SK-N-SH (cell line): ENCODE data around the gene COG3. TPM values are rescaled to one million over a fixed set of nuclear protein-coding genes. Genes with fewer than 3 reads are reported as not detected.

Experiments
- CTCF ChIA-PET: fragments of 300-600, 350-600 bp; formaldehyde crosslinking; extraction: SDS; loops from one replicate; lab custom pipeline; 2021; lab: Yijun Ruan, JAX
- POLR2A ChIA-PET: fragments of 350-600 bp; sonication (Branson Sonifier 250); formaldehyde crosslinking; extraction: SDS; loops from one replicate; lab custom pipeline; 2020; ENCODE audit warnings: antibody characterized with exemption, inconsistent platforms; lab: Yijun Ruan, JAX
- DNase-seq: peaks from one replicate; pipeline ENCODE4 v3.0.0; 2012
- H2AFZ ChIP-seq: fragments of 200-600 bp; sonication (generic); 2 replicates; pipeline ENCODE4 v1.8.1; 2016; ENCODE audit warnings: antibody characterized with exemption, mild to moderate bottlenecking, low read depth
- H3F3A ChIP-seq: fragments of 200-600 bp; sonication (generic); replicated peaks from 2 replicates; pipeline ENCODE3; 2016; ENCODE audit warnings: antibody characterized with exemption, mild to moderate bottlenecking; ENCODE audit not compliant: insufficient read depth
- H3K27ac ChIP-seq, 2 experiments: fragments of 200-500 bp in 1 of 2; fragments of 200-600 bp in 1 of 2; sonication (Bioruptor generic) in 1 of 2; sonication (generic), shearing (Covaris generic) in 1 of 2; 2 replicates each; pipeline versions ENCODE4 v1.5.1 to v1.6.1; 2014 to 2016; ENCODE audit warnings: low read depth in 2 of 2, inconsistent platforms in 1 of 2, low read length in 1 of 2, mild to moderate bottlenecking in 1 of 2, mixed read lengths in 1 of 2
- H3K27me3 ChIP-seq: fragments of 200-600 bp; sonication (generic), shearing (Covaris generic); 2 replicates; pipeline ENCODE4 v1.6.1; 2016; ENCODE audit warnings: mixed run types; ENCODE audit not compliant: insufficient read depth
- H3K36me3 ChIP-seq, 2 experiments: fragments of 200-500 bp in 1 of 2; fragments of 200-600 bp in 1 of 2; sonication (Bioruptor generic) in 1 of 2; sonication (generic) in 1 of 2; replicated peaks in 1 of 2; 2 replicates each; pipeline versions ENCODE3 to v1.5.1; 2014 to 2016; ENCODE audit warnings: low read length in 1 of 2, mild to moderate bottlenecking in 1 of 2; ENCODE audit not compliant: insufficient read depth in 2 of 2, control insufficient read depth in 1 of 2
- H3K4me1 ChIP-seq, 2 experiments: fragments of 200-500 bp in 1 of 2; fragments of 200-600 bp in 1 of 2; sonication (Bioruptor generic) in 1 of 2; sonication (generic), shearing (Covaris generic) in 1 of 2; 2 replicates each; pipeline versions ENCODE4 v1.5.1 to v1.6.1; 2014 to 2016; ENCODE audit warnings: low read depth in 1 of 2, low read length in 1 of 2, mixed run types in 1 of 2; ENCODE audit not compliant: insufficient read depth in 2 of 2, control insufficient read depth in 1 of 2
- H3K4me2 ChIP-seq: fragments of 200-600 bp; sonication (generic), shearing (Covaris generic); 2 replicates; pipeline ENCODE4 v1.6.1; 2017; ENCODE audit warnings: mixed run types
- H3K4me3 ChIP-seq, 2 experiments: fragments of 200-500 bp in 1 of 2; fragments of 200-600 bp in 1 of 2; sonication (Bioruptor generic) in 1 of 2; sonication (generic), shearing (Covaris generic) in 1 of 2; 2 replicates each; pipeline versions ENCODE4 v1.5.1 to v1.8.1; 2014 to 2016; ENCODE audit warnings: low read depth in 2 of 2, inconsistent platforms in 1 of 2, low read length in 1 of 2, mild to moderate bottlenecking in 1 of 2, mixed read lengths in 1 of 2, moderate library complexity in 1 of 2
- H3K79me2 ChIP-seq: fragments of 200-600 bp; sonication (generic); 2 replicates; pipeline ENCODE4 v1.8.1; 2017; ENCODE audit warnings: mild to moderate bottlenecking; ENCODE audit not compliant: insufficient read depth
- H3K9ac ChIP-seq: fragments of 200-600 bp; sonication (generic); 2 replicates; pipeline ENCODE4 v1.6.1; 2017; ENCODE audit warnings: mixed run types
- H3K9me2 ChIP-seq: fragments of 200-600 bp; sonication (generic); 2 replicates; pipeline ENCODE4 v1.6.1; 2017; ENCODE audit warnings: mixed run types
- H3K9me3 ChIP-seq: fragments of 200-600 bp; sonication (generic); 2 replicates; pipeline ENCODE4 v1.6.1; 2017; ENCODE audit warnings: mixed run types, mild to moderate bottlenecking, moderate library complexity
- H4K20me1 ChIP-seq: fragments of 200-600 bp; sonication (generic); 2 replicates; pipeline ENCODE4 v1.6.1; 2017; ENCODE audit warnings: mild to moderate bottlenecking, mixed run types; ENCODE audit not compliant: insufficient read depth
- EZH2phosphoT487 ChIP-seq: fragments of 200-600 bp; sonication (generic); IDR thresholded peaks from 2 replicates; pipeline ENCODE4 v1.6.1; 2017; ENCODE audit warnings: low read depth, mixed run types, mild to moderate bottlenecking, antibody characterized with exemption, moderate library complexity, borderline replicate concordance
- FOSL2 ChIP-seq: IDR thresholded peaks from 2 replicates; pipeline ENCODE4 v1.4.0; 2012; ENCODE audit warnings: low read depth, mild to moderate bottlenecking, moderate library complexity, borderline replicate concordance
- GABPA ChIP-seq: IDR thresholded peaks from 2 replicates; pipeline ENCODE4 v1.4.0; 2012; ENCODE audit warnings: low read depth, mild to moderate bottlenecking
- JUND ChIP-seq: IDR thresholded peaks from 2 replicates; pipeline ENCODE4 v1.4.0; 2012
- NFIC ChIP-seq: IDR thresholded peaks from 2 replicates; pipeline ENCODE4 v1.4.0; 2012; ENCODE audit warnings: borderline replicate concordance
- NRF1 ChIP-seq: IDR thresholded peaks from 2 replicates; pipeline ENCODE4 v1.6.1; 2012; ENCODE audit warnings: low read depth, mild to moderate bottlenecking, low read length
- RAD21 ChIP-seq: IDR thresholded peaks from 2 replicates; pipeline ENCODE4 v1.6.1; 2012; ENCODE audit warnings: mild to moderate bottlenecking, low read length
- RCOR1 ChIP-seq: fragments of 150-350 bp; IDR thresholded peaks from 2 replicates; pipeline ENCODE4 v1.6.1; 2017; ENCODE audit warnings: antibody characterized with exemption, low read length
- RFX5 ChIP-seq: IDR thresholded peaks from 2 replicates; pipeline ENCODE4 v1.6.1; 2012; ENCODE audit warnings: mild to moderate bottlenecking, improper control_type of control experiment, low read length
- SIN3A ChIP-seq: IDR thresholded peaks from 2 replicates; pipeline ENCODE4 v1.6.1; 2012; ENCODE audit warnings: low read depth, mild to moderate bottlenecking, low read length, moderate library complexity, borderline replicate concordance
- SMC3 ChIP-seq: IDR thresholded peaks from 2 replicates; pipeline ENCODE4 v1.6.1; 2012; ENCODE audit warnings: low read depth, low read length, improper control_type of control experiment
- TAF1 ChIP-seq: IDR thresholded peaks from 2 replicates; pipeline ENCODE4 v1.6.1; 2012; ENCODE audit warnings: low read depth, mild to moderate bottlenecking, low read length, moderate library complexity, borderline replicate concordance
- TEAD4 ChIP-seq: IDR thresholded peaks from 2 replicates; pipeline ENCODE4 v1.4.0; 2012; ENCODE audit warnings: mild to moderate bottlenecking, borderline replicate concordance; ENCODE audit not compliant: insufficient read depth
- YY1 ChIP-seq: IDR thresholded peaks from 2 replicates; pipeline ENCODE4 v1.4.0; 2012; ENCODE audit warnings: low read depth, mild to moderate bottlenecking
- WGBS: methylation state at CpG from one replicate; pipeline ENCODE4 v1.1.6; 2017; ENCODE audit warnings: low lambda C conversion rate; 5-methylcytosine and 5-hydroxymethylcytosine counted together
- polyA plus RNA-seq, 3 experiments: library from polyadenylated mRNA; depleted of rRNA; stranded (reverse); fragments of >200 nt; gene quantifications; 2 replicates each; pipeline ENCODE4 v1.2.3, GENCODE V29; 2012
- TF ChIP-seq, protein P1 (sequence below): fragments of 200-600 bp; sonication (generic); IDR thresholded peaks from 2 replicates; pipeline ENCODE4 v1.6.1; 2017; ENCODE audit warnings: antibody characterized with exemption, mild to moderate bottlenecking, moderate library complexity
- TF ChIP-seq, protein P2 (sequence below): IDR thresholded peaks from 2 replicates; pipeline ENCODE4 v1.4.0; 2012; ENCODE audit warnings: low read depth, borderline replicate concordance
- TF ChIP-seq, protein P3 (sequence below): IDR thresholded peaks from 2 replicates; pipeline ENCODE4 v1.4.0; 2012; ENCODE audit warnings: low read depth
- TF ChIP-seq, protein P4 (sequence below): fragments of 150-350 bp; IDR thresholded peaks from 2 replicates; pipeline ENCODE4 v1.6.1; 2017; ENCODE audit warnings: antibody characterized with exemption, low read length, low read depth, borderline replicate concordance

Gene COG3
- polyA plus RNA-seq, 1 of the 3 experiments (the other 2 are of a cell fraction) = 25.6 TPM

DNA sequence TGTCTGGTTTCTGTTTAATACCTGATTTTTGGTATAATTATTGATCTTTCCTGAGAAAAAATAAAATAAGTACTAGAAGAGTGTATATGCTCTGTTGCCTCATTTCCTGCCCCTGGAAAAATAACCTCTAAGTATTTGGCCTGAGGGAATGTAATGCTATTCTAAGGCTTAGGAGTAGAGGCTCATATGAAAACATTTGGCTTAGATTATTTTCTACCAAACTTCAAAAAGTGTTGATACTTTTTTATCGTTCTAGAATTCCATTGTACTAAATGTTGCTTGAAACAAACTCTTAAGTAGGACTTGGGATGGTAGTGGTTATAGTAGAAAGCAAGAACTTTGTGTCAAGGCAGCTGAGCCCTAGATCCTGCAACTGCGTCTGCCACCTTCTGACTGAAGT lies 57.8 kb downstream of the COG3 start:
- H3K27ac ChIP-seq = no peak overlapping the region
- no peaks in the 10 kb centered on the region for H3K79me2 ChIP-seq
- H3K27me3 ChIP-seq = no peaks in the 10 kb centered on the region
- H4K20me1 ChIP-seq = no peaks in the 10 kb centered on the region
- H3F3A ChIP-seq = peaks cover 5% of the 10 kb centered on the region
- DNase-seq = no peak
- peaks cover 0 to 3% of the 10 kb centered on the region in 2 experiments; a peak in 2 of 4 replicates for H3K4me1 ChIP-seq
- H2AFZ ChIP-seq = no peak overlapping the region
- H3K9ac ChIP-seq = no peak overlapping the region
- no peaks in the 10 kb centered on the region for H3K9me3 ChIP-seq
- H3K36me3 ChIP-seq = peaks cover 74 to 77% of the 10 kb centered on the region in 2 experiments
- 94% methylated on average over 2 of the region's 2 CpGs for WGBS
- H3K4me3 ChIP-seq = no peak overlapping the region
- CTCF ChIA-PET = interaction anchor here (1.1 to 1.2 kb wide), 2 partner anchors 10 to 22 kb away, joined by 3 read pairs; no protein-coding TSS in a partner anchor
- no peaks in the 10 kb centered on the region for H3K9me2 ChIP-seq
- TF ChIP-seq JUND (no peak), EZH2phosphoT487 (no peak), TEAD4 (no peak), NFIC (no peak), GABPA (no peak), RCOR1 (no peak), TAF1 (no peak), YY1 (no peak), SIN3A (no peak), RAD21 (no peak), RFX5 (no peak), SMC3 (no peak), FOSL2 (no peak), NRF1 (no peak)
- TF ChIP-seq, protein P1, sequence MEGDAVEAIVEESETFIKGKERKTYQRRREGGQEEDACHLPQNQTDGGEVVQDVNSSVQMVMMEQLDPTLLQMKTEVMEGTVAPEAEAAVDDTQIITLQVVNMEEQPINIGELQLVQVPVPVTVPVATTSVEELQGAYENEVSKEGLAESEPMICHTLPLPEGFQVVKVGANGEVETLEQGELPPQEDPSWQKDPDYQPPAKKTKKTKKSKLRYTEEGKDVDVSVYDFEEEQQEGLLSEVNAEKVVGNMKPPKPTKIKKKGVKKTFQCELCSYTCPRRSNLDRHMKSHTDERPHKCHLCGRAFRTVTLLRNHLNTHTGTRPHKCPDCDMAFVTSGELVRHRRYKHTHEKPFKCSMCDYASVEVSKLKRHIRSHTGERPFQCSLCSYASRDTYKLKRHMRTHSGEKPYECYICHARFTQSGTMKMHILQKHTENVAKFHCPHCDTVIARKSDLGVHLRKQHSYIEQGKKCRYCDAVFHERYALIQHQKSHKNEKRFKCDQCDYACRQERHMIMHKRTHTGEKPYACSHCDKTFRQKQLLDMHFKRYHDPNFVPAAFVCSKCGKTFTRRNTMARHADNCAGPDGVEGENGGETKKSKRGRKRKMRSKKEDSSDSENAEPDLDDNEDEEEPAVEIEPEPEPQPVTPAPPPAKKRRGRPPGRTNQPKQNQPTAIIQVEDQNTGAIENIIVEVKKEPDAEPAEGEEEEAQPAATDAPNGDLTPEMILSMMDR = no peak
- TF ChIP-seq, protein P2, sequence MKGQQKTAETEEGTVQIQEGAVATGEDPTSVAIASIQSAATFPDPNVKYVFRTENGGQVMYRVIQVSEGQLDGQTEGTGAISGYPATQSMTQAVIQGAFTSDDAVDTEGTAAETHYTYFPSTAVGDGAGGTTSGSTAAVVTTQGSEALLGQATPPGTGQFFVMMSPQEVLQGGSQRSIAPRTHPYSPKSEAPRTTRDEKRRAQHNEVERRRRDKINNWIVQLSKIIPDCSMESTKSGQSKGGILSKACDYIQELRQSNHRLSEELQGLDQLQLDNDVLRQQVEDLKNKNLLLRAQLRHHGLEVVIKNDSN = no peak
- TF ChIP-seq, protein P3, sequence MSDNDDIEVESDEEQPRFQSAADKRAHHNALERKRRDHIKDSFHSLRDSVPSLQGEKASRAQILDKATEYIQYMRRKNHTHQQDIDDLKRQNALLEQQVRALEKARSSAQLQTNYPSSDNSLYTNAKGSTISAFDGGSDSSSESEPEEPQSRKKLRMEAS = no peak
- TF ChIP-seq, protein P4, sequence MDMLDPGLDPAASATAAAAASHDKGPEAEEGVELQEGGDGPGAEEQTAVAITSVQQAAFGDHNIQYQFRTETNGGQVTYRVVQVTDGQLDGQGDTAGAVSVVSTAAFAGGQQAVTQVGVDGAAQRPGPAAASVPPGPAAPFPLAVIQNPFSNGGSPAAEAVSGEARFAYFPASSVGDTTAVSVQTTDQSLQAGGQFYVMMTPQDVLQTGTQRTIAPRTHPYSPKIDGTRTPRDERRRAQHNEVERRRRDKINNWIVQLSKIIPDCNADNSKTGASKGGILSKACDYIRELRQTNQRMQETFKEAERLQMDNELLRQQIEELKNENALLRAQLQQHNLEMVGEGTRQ = no peak
- POLR2A ChIA-PET = no interaction called here
- no peak overlapping the region for H3K4me2 ChIP-seq
